CD4-positive, CD25-positive, alpha-beta regulatory T cell (primary cell): ENCODE results near the gene MEF2C. TPM values are rescaled to one million over a fixed set of nuclear protein-coding genes. Genes with fewer than 3 reads are reported as not detected.

Experiments used
- ATAC-seq, 2 donors: fragments of 150-1000 bp; cut with Tn5 transposase; one replicate each; pipeline ENCODE4 v1.10.0; 2021; ENCODE audit warnings: low read depth in 2 of 2, moderate number of reproducible peaks in 2 of 2, moderate library complexity in 1 of 2
- DNase-seq, 3 donors: peaks; one replicate each; pipeline versions ENCODE4 v3.0.0 to v3.0.0-alpha.2; 2012 to 2022; ENCODE audit warnings: mixed read lengths in 1 of 3
- H3K27ac ChIP-seq: one replicate; pipeline ENCODE4 v1.7.0; 2013; ENCODE audit warnings: mild to moderate bottlenecking, low read length; ENCODE audit not compliant: insufficient read depth, poor library complexity, severe bottlenecking
- H3K27me3 ChIP-seq: one replicate; pipeline ENCODE4 v1.7.0; 2013; ENCODE audit warnings: low read length; ENCODE audit not compliant: control insufficient read depth, insufficient read depth
- H3K36me3 ChIP-seq: one replicate; pipeline ENCODE4 v1.7.0; 2013; ENCODE audit warnings: mild to moderate bottlenecking, low read length, moderate library complexity; ENCODE audit not compliant: control insufficient read depth, insufficient read depth
- H3K4me1 ChIP-seq: 2 replicates; pipeline ENCODE4 v1.7.0; 2013; ENCODE audit warnings: mild to moderate bottlenecking, low read length; ENCODE audit not compliant: insufficient read depth, control insufficient read depth, poor library complexity, severe bottlenecking
- H3K4me3 ChIP-seq: one replicate; pipeline ENCODE4 v1.7.0; 2013; ENCODE audit warnings: low read depth, mild to moderate bottlenecking, low read length, moderate library complexity
- H3K9me3 ChIP-seq, 2 experiments: 1 replicate in 1 of 2; 2 replicates in 1 of 2; pipeline ENCODE4 v1.7.0; 2013; ENCODE audit warnings: low read length in 2 of 2, mild to moderate bottlenecking in 1 of 2, moderate library complexity in 1 of 2; ENCODE audit not compliant: control insufficient read depth in 2 of 2
- H3K27ac Mint-ChIP-seq, 3 donors: one replicate each; pipeline ENCODE4 v1.8.0; 2020 to 2022; ENCODE audit warnings: mild to moderate bottlenecking in 3 of 3, mixed read lengths in 3 of 3, moderate library complexity in 2 of 3
- H3K27me3 Mint-ChIP-seq: one replicate; pipeline ENCODE4 v1.8.0; 2022; ENCODE audit warnings: mild to moderate bottlenecking, mixed read lengths
- H3K36me3 Mint-ChIP-seq: one replicate; pipeline ENCODE4 v1.8.0; 2020; ENCODE audit warnings: mixed read lengths
- H3K4me1 Mint-ChIP-seq, 4 donors: one replicate each; pipeline ENCODE4 v1.8.0; 2020 to 2022; ENCODE audit warnings: mixed read lengths in 4 of 4, mild to moderate bottlenecking in 1 of 4
- H3K4me3 Mint-ChIP-seq, 4 donors: one replicate each; pipeline ENCODE4 v1.8.0; 2020 to 2022; ENCODE audit warnings: mild to moderate bottlenecking in 4 of 4, mixed read lengths in 4 of 4, moderate library complexity in 3 of 4
- H3K9me3 Mint-ChIP-seq, 7 donors: one replicate each; pipeline ENCODE4 v1.8.0; 2020 to 2022; ENCODE audit warnings: mixed read lengths in 7 of 7, mild to moderate bottlenecking in 3 of 7, moderate library complexity in 2 of 7
- polyA plus RNA-seq, 4 donors: library from polyadenylated mRNA; unstranded; fragments of 300-500 nt; fragmentation: Illumina TruSeq; gene quantifications; one replicate each; pipeline ENCODE4 v1.2.3, GENCODE V29; 2021
- total RNA-seq: library from RNA; stranded (reverse); gene quantifications from one replicate; pipeline ENCODE4 v1.2.3, GENCODE V29; 2022

The MEF2C gene
- total and polyA plus RNA-seq, 5 donors from 2014 or later, result 0.38 to 1.7 (median 1.6) TPM; not detected in 2

GRCh38 chr5:88895681-88896501, 12.9 kb upstream of the MEF2C start:
- Histone ChIP-seq H3K27ac (no peak overlapping the region), H3K36me3 (no peaks in the 10 kb centered on the region), H3K27me3 (peaks cover 2% of the 10 kb centered on the region), H3K4me1 (no peaks in the 10 kb centered on the region), H3K4me3 (no peak overlapping the region), H3K9me3 (no peaks in the 10 kb centered on the region)
- DNase-seq, result no peak
- no peak for ATAC-seq
- Mint-ChIP-seq H3K9me3 (peaks cover 0 to 2% (median 0%) of the 10 kb centered on the region in 7 donors), H3K4me1 (no peaks in the 10 kb centered on the region), H3K36me3 (no peaks in the 10 kb centered on the region), H3K4me3 (no peak overlapping the region), H3K27ac (peak overlapping the region in 1 of 3 donors; percentile 11), H3K27me3 (peaks cover 2% of the 10 kb centered on the region)

GRCh38 chr5:88892669-88893068, 9.7 kb upstream of the MEF2C start:
- no peak overlapping the region for H3K4me3 Mint-ChIP-seq
- no peaks in the 10 kb centered on the region for H3K36me3 ChIP-seq
- H3K36me3 Mint-ChIP-seq, result no peaks in the 10 kb centered on the region
- H3K9me3 Mint-ChIP-seq, result peaks cover 0 to 3% (median 0%) of the 10 kb centered on the region in 7 donors
- peaks cover 22% of the 10 kb centered on the region for H3K27me3 Mint-ChIP-seq
- no peak overlapping the region for H3K27ac ChIP-seq
- H3K4me3 ChIP-seq, result no peak overlapping the region
- no peaks in the 10 kb centered on the region for H3K4me1 ChIP-seq
- no peak for ATAC-seq
- H3K27ac Mint-ChIP-seq, result peak overlapping the region in 1 of 3 donors; percentile 69
- peaks cover 10% of the 10 kb centered on the region for H3K27me3 ChIP-seq
- H3K9me3 ChIP-seq, result no peaks in the 10 kb centered on the region
- DNase-seq, result no peak
- H3K4me1 Mint-ChIP-seq, result no peaks in the 10 kb centered on the region

- no peak overlapping the region for H3K27ac ChIP-seq
- ATAC-seq, result no peak
- no peaks in the 10 kb centered on the region for H3K4me1 Mint-ChIP-seq
Measured at GRCh38 chr5:88890070-88890781, 7.2 kb upstream of the MEF2C start.

GRCh38 chr5:88889189-88890069, 6.4 kb upstream of the MEF2C start:
- Histone ChIP-seq H3K36me3 (no peaks in the 10 kb centered on the region), H3K4me1 (no peaks in the 10 kb centered on the region), H3K27ac (no peak overlapping the region), H3K4me3 (no peak overlapping the region), H3K9me3 (no peaks in the 10 kb centered on the region), H3K27me3 (peaks cover 17% of the 10 kb centered on the region)
- Mint-ChIP-seq H3K36me3 (no peaks in the 10 kb centered on the region), H3K27ac (no peak overlapping the region), H3K9me3 (peaks cover 0 to 2% (median 0%) of the 10 kb centered on the region in 7 donors), H3K4me3 (no peak overlapping the region), H3K27me3 (peaks cover 43% of the 10 kb centered on the region), H3K4me1 (peaks cover 0 to 1% (median under 1%) of the 10 kb centered on the region in 4 donors)
- DNase-seq (no peak), ATAC-seq (no peak)

More at GRCh38 chr5:88890070-88890781, 7.2 kb upstream of the MEF2C start:
- DNase-seq, result no peak
- H3K4me3 Mint-ChIP-seq, result no peak overlapping the region
- peaks cover 0 to 1% (median 0%) of the 10 kb centered on the region in 7 donors for H3K9me3 Mint-ChIP-seq
- no peaks in the 10 kb centered on the region for H3K36me3 ChIP-seq
- H3K27me3 Mint-ChIP-seq, result peaks cover 35% of the 10 kb centered on the region
- H3K27me3 ChIP-seq, result peaks cover 15% of the 10 kb centered on the region
- H3K4me3 ChIP-seq, result no peak overlapping the region
- no peaks in the 10 kb centered on the region for H3K9me3 ChIP-seq
- no peaks in the 10 kb centered on the region for H3K4me1 ChIP-seq
- H3K27ac Mint-ChIP-seq, result no peak overlapping the region
- no peaks in the 10 kb centered on the region for H3K36me3 Mint-ChIP-seq

GRCh38 chr5:88888848-88889188, 5.8 kb upstream of the MEF2C start:
- ATAC-seq, result no peak
- Mint-ChIP-seq H3K4me1 (peaks cover 0 to 7% (median 4%) of the 10 kb centered on the region in 4 donors), H3K36me3 (no peaks in the 10 kb centered on the region), H3K9me3 (peaks cover 0 to 2% (median 0%) of the 10 kb centered on the region in 7 donors), H3K27ac (peak overlapping the region in 1 of 3 donors; percentile 26), H3K27me3 (peaks cover 49% of the 10 kb centered on the region), H3K4me3 (no peak overlapping the region)
- Histone ChIP-seq H3K9me3 (no peaks in the 10 kb centered on the region), H3K36me3 (no peaks in the 10 kb centered on the region), H3K27me3 (peaks cover 20% of the 10 kb centered on the region), H3K4me1 (peaks cover 5% of the 10 kb centered on the region), H3K4me3 (no peak overlapping the region), H3K27ac (no peak overlapping the region)
- no peak for DNase-seq

GRCh38 chr5:88888291-88888690, 5.3 kb upstream of the MEF2C start:
- Mint-ChIP-seq H3K9me3 (peaks cover 0 to 2% (median 0%) of the 10 kb centered on the region in 7 donors), H3K4me1 (peaks cover 0 to 12% (median 9%) of the 10 kb centered on the region in 4 donors), H3K4me3 (no peak overlapping the region), H3K27me3 (peaks cover 54% of the 10 kb centered on the region), H3K27ac (no peak overlapping the region), H3K36me3 (no peaks in the 10 kb centered on the region)
- Histone ChIP-seq H3K27me3 (peaks cover 20% of the 10 kb centered on the region), H3K4me1 (peaks cover 10% of the 10 kb centered on the region), H3K9me3 (no peaks in the 10 kb centered on the region), H3K36me3 (no peaks in the 10 kb centered on the region), H3K27ac (no peak overlapping the region), H3K4me3 (no peak overlapping the region)
- ATAC-seq (no peak), DNase-seq (no peak)

- no peaks in the 10 kb centered on the region for H3K36me3 ChIP-seq
- no peak overlapping the region for H3K4me3 Mint-ChIP-seq
- no peak for ATAC-seq
- peaks cover 25% of the 10 kb centered on the region for H3K27me3 ChIP-seq
- H3K4me1 Mint-ChIP-seq, result peaks cover 0 to 18% (median 15%) of the 10 kb centered on the region in 4 donors
- H3K36me3 Mint-ChIP-seq, result no peaks in the 10 kb centered on the region
- peaks cover 0 to 2% (median 0%) of the 10 kb centered on the region in 7 donors for H3K9me3 Mint-ChIP-seq
- H3K4me1 ChIP-seq, result peaks cover 14% of the 10 kb centered on the region
- no peak overlapping the region for H3K4me3 ChIP-seq
- H3K27me3 Mint-ChIP-seq, result peaks cover 61% of the 10 kb centered on the region
- no peak for DNase-seq
- no peak overlapping the region for H3K27ac ChIP-seq
- H3K9me3 ChIP-seq, result no peaks in the 10 kb centered on the region
- no peak overlapping the region for H3K27ac Mint-ChIP-seq
Measured at GRCh38 chr5:88887342-88887741, 4.4 kb upstream of the MEF2C start.
